T-cell (primary cell): Measurements from ENCODE around the gene BAD. TPM values are rescaled to one million over a fixed set of nuclear protein-coding genes. Genes with fewer than 3 reads are reported as not detected.
A peak's percentile ranks its signal among the peaks of the same experiment; 100 is the strongest.

Experiments
- ATAC-seq, 4 experiments: fragments of 200-7000 bp in 3 of 4; fragments of 150-1000 bp in 1 of 4; cut with Tn5 transposase; replicated peaks in 1 of 4; 1 replicate in 3 of 4; 2 replicates in 1 of 4; pipeline ENCODE4 v1.10.0; 2021; ENCODE audit warnings: moderate library complexity in 3 of 4, mild to moderate bottlenecking in 2 of 4, moderate number of reproducible peaks in 1 of 4
- CTCF ChIA-PET, 2 donors: fragments of 300-600 bp; sonication (Branson Sonifier 250); formaldehyde crosslinking; loops; one replicate each; lab custom pipeline; 2022; ENCODE audit warnings: antibody characterized with exemption in 2 of 2; lab: Charles Lee
- POLR2A ChIA-PET, 2 donors: fragments of 300-600 bp; sonication (Branson Sonifier 250); formaldehyde crosslinking; loops; one replicate each; lab custom pipeline; 2022; ENCODE audit warnings: antibody characterized with exemption in 2 of 2; lab: Charles Lee
- DNase-seq, 35 experiments: peaks; one replicate each; pipeline versions ENCODE4 v3.0.0 to v3.0.0-alpha.2; 2013 to 2023
- H3K27ac ChIP-seq: one replicate; pipeline ENCODE4 v1.5.1; 2013; ENCODE audit warnings: low read length
- H3K27me3 ChIP-seq, 2 experiments: replicated peaks in 1 of 2; 1 replicate in 1 of 2; 2 replicates in 1 of 2; pipeline versions ENCODE4 v1.6.1 to v1.7.0; 2013; ENCODE audit warnings: low read length in 1 of 2, mixed read lengths in 1 of 2; ENCODE audit not compliant: control insufficient read depth in 2 of 2, insufficient read depth in 2 of 2; ENCODE audit errors: extremely low read depth in 1 of 2
- H3K36me3 ChIP-seq, 2 donors: 1 replicate in 1 of 2; 2 replicates in 1 of 2; pipeline versions ENCODE4 v1.6.1 to v1.7.0; 2013; ENCODE audit warnings: low read length in 1 of 2; ENCODE audit not compliant: control insufficient read depth in 2 of 2, insufficient read depth in 1 of 2; ENCODE audit errors: extremely low read depth in 1 of 2
- H3K4me1 ChIP-seq, 2 experiments: 1 replicate in 1 of 2; 2 replicates in 1 of 2; pipeline versions ENCODE4 v1.6.1 to v1.7.0; 2013; ENCODE audit warnings: low read length in 2 of 2, mixed read lengths in 1 of 2; ENCODE audit not compliant: insufficient read depth in 2 of 2, control insufficient read depth in 1 of 2; ENCODE audit errors: extremely low read depth in 1 of 2
- H3K4me3 ChIP-seq, 2 donors: 1 replicate in 1 of 2; 2 replicates in 1 of 2; pipeline versions ENCODE4 v1.5.1 to v1.7.0; 2013; ENCODE audit warnings: mild to moderate bottlenecking in 2 of 2, low read length in 1 of 2, moderate library complexity in 1 of 2; ENCODE audit not compliant: control insufficient read depth in 1 of 2; ENCODE audit errors: extremely low read depth in 1 of 2
- H3K9me3 ChIP-seq: 2 replicates; pipeline ENCODE4 v1.7.0; 2013
- H3K27ac Mint-ChIP-seq, 2 donors: one replicate each; pipeline ENCODE4 v1.8.0; 2020 to 2021; ENCODE audit warnings: mild to moderate bottlenecking in 2 of 2, mixed read lengths in 2 of 2
- H3K27me3 Mint-ChIP-seq, 2 donors: one replicate each; pipeline ENCODE4 v1.8.0; 2021 to 2022; ENCODE audit warnings: mixed read lengths in 2 of 2
- H3K36me3 Mint-ChIP-seq: one replicate; pipeline ENCODE4 v1.8.0; 2021; ENCODE audit warnings: mixed read lengths
- H3K4me1 Mint-ChIP-seq, 3 donors: one replicate each; pipeline ENCODE4 v1.8.0; 2020 to 2022; ENCODE audit warnings: mixed read lengths in 3 of 3, mild to moderate bottlenecking in 1 of 3
- H3K4me3 Mint-ChIP-seq, 3 donors: one replicate each; pipeline ENCODE4 v1.8.0; 2020 to 2022; ENCODE audit warnings: mild to moderate bottlenecking in 3 of 3, mixed read lengths in 3 of 3, moderate library complexity in 3 of 3
- H3K9me3 Mint-ChIP-seq, 3 donors: one replicate each; pipeline ENCODE4 v1.8.0; 2020 to 2022; ENCODE audit warnings: mixed read lengths in 3 of 3
- WGBS: methylation state at CpG from one replicate; pipeline ENCODE4 v1.1.5; 2013; ENCODE audit warnings: missing lambda C conversion rate; ENCODE audit not compliant: insufficient coverage; 5-methylcytosine and 5-hydroxymethylcytosine counted together
- total RNA-seq, 35 experiments: library from RNA in 6 of 35; stranded (reverse) in 6 of 35; fragments of 120-200 nt in 1 of 35; gene quantifications; one replicate each; pipeline versions ENCODE4 v1.2.1 to v1.2.4 and lab custom pipeline; 2013 to 2026

BAD gene
- total RNA-seq, 5 donors from 2014 or later (not counting 1 experiment from before 2014, with no cell fraction given), result 17.5 to 37.7 (median 29.1) TPM

GRCh38 chr11:64289002-64289564 lies 4.6 kb upstream of the BAD start:
- peaks cover 13 to 22% (median 14%) of the 10 kb centered on the region in 3 donors for H3K4me1 Mint-ChIP-seq
- H3K36me3 Mint-ChIP-seq, result no peaks in the 10 kb centered on the region
- ATAC-seq, result no peak
- no peak overlapping the region for H3K4me3 Mint-ChIP-seq
- H3K27me3 Mint-ChIP-seq, result peaks cover 18 to 24% of the 10 kb centered on the region in 2 donors
- no peak overlapping the region for H3K27ac ChIP-seq
- CTCF ChIA-PET, result no interaction called here
- no peak for DNase-seq
- POLR2A ChIA-PET, result no interaction called here
- no peaks in the 10 kb centered on the region for H3K9me3 Mint-ChIP-seq
- H3K36me3 ChIP-seq, result no peaks in the 10 kb centered on the region
- no peak overlapping the region for H3K27ac Mint-ChIP-seq
- 92% methylated on average over 9 of the region's 13 CpGs for WGBS
- H3K27me3 ChIP-seq, result peaks cover 4 to 41% of the 10 kb centered on the region in 2 experiments
- H3K4me1 ChIP-seq, result peaks cover 4 to 34% of the 10 kb centered on the region in 2 experiments
- H3K9me3 ChIP-seq, result no peaks in the 10 kb centered on the region
- no peak overlapping the region for H3K4me3 ChIP-seq

GRCh38 chr11:64288353-64288750 lies 3.9 kb upstream of the BAD start:
- Mint-ChIP-seq H3K27me3 (peaks cover 10 to 16% of the 10 kb centered on the region in 2 donors), H3K4me1 (peaks cover 19 to 27% (median 19%) of the 10 kb centered on the region in 3 donors), H3K9me3 (no peaks in the 10 kb centered on the region), H3K27ac (no peak overlapping the region), H3K36me3 (no peaks in the 10 kb centered on the region), H3K4me3 (no peak overlapping the region)
- ATAC-seq (no peak), DNase-seq (no peak)
- no peaks in the 10 kb centered on the region for H3K36me3 ChIP-seq
- no peaks in the 10 kb centered on the region for H3K9me3 ChIP-seq
- CTCF ChIA-PET, result no interaction called here
- H3K27ac ChIP-seq, result no peak overlapping the region
- peaks cover 7 to 41% of the 10 kb centered on the region in 2 experiments for H3K4me1 ChIP-seq
- peaks cover 4 to 34% of the 10 kb centered on the region in 2 experiments for H3K27me3 ChIP-seq
- no peak overlapping the region for H3K4me3 ChIP-seq
- POLR2A ChIA-PET, result no interaction called here
- 87% methylated on average over 5 of the region's 9 CpGs for WGBS

- CTCF ChIA-PET, result no interaction called here
- Histone ChIP-seq H3K27ac (no peak overlapping the region), H3K4me3 (no peak overlapping the region), H3K9me3 (no peaks in the 10 kb centered on the region), H3K36me3 (peaks cover 0 to 2% of the 10 kb centered on the region in 2 donors), H3K27me3 (peaks cover 4 to 28% of the 10 kb centered on the region in 2 experiments), H3K4me1 (peaks cover 7 to 47% of the 10 kb centered on the region in 2 experiments)
- DNase-seq (no peak), ATAC-seq (no peak)
- POLR2A ChIA-PET, result no interaction called here
- H3K4me3 Mint-ChIP-seq, result no peak overlapping the region
- H3K36me3 Mint-ChIP-seq, result no peaks in the 10 kb centered on the region
- peaks cover 5 to 11% of the 10 kb centered on the region in 2 donors for H3K27me3 Mint-ChIP-seq
- H3K9me3 Mint-ChIP-seq, result no peaks in the 10 kb centered on the region
- no peak overlapping the region for H3K27ac Mint-ChIP-seq
- H3K4me1 Mint-ChIP-seq, result peaks cover 23 to 29% (median 24%) of the 10 kb centered on the region in 3 donors
- 95% methylated on average over 32 of the region's 33 CpGs for WGBS
Observed at GRCh38 chr11:64287676-64288352, 3.3 kb upstream of the BAD start.

- no peaks in the 10 kb centered on the region for H3K9me3 ChIP-seq
- 95% methylated on average over 6 of the region's 9 CpGs for WGBS
- DNase-seq (no peak), ATAC-seq (no peak)
- no peak overlapping the region for H3K27ac ChIP-seq
- Mint-ChIP-seq H3K36me3 (no peaks in the 10 kb centered on the region), H3K4me3 (peak overlapping the region; percentile 67 to 84 (median 74)), H3K27ac (peak overlapping the region; percentile 70 to 84), H3K4me1 (peaks cover 25 to 28% (median 26%) of the 10 kb centered on the region in 3 donors), H3K27me3 (peaks cover 5 to 7% of the 10 kb centered on the region in 2 donors), H3K9me3 (no peaks in the 10 kb centered on the region)
- ChIA-PET CTCF (interaction anchor here in 1 of 2 donors (3.0 kb wide), 1 partner anchor 14 kb away, joined by 13 read pairs; the partner anchor contains the start of gene CATSPERZ), POLR2A (interaction anchor here in 1 of 2 donors (0.6 kb wide), 1 partner anchor 639 kb away, joined by 5 read pairs; no protein-coding TSS in a partner anchor)
- peaks cover 4 to 42% of the 10 kb centered on the region in 2 experiments for H3K4me1 ChIP-seq
- H3K36me3 ChIP-seq, result peaks cover 0 to 7% of the 10 kb centered on the region in 2 donors
- no peak overlapping the region for H3K4me3 ChIP-seq
- peaks cover 4 to 21% of the 10 kb centered on the region in 2 experiments for H3K27me3 ChIP-seq
Observed at GRCh38 chr11:64286801-64287159, 2.3 kb upstream of the BAD start.

GRCh38 chr11:64285885-64286800 lies 1.7 kb upstream of the BAD start:
- ChIA-PET CTCF (interaction anchor here (0.6 to 3.7 kb wide), 7 partner anchors 14 to 100 kb away, joined by 3 to 16 read pairs (median 6); partner anchors contain the start of genes CATSPERZ (in 1 of the 2), PRDX5 (in 1 of the 2), STIP1 (in 1 of the 2) and TRMT112 (in 1 of the 2)), POLR2A (interaction anchor here in 1 of 2 donors (1.6 to 1.7 kb wide), 2 partner anchors 14 to 31 kb away, joined by 5 to 6 read pairs; partner anchors contain the start of genes PRDX5 and TRMT112)
- peak overlapping the region; percentile 67 to 84 (median 74) for H3K4me3 Mint-ChIP-seq
- H3K9me3 Mint-ChIP-seq, result no peaks in the 10 kb centered on the region
- 66% methylated on average over 14 of the region's 40 CpGs for WGBS
- H3K4me1 Mint-ChIP-seq, result peaks cover 25 to 32% (median 30%) of the 10 kb centered on the region in 3 donors
- peak overlapping the region; percentile 70 to 84 for H3K27ac Mint-ChIP-seq
- Histone ChIP-seq H3K36me3 (peaks cover 0 to 7% of the 10 kb centered on the region in 2 donors), H3K27me3 (peaks cover 4 to 18% of the 10 kb centered on the region in 2 experiments), H3K4me3 (peak overlapping the region; percentile 17 to 87), H3K4me1 (peaks cover 4 to 40% of the 10 kb centered on the region in 2 experiments), H3K27ac (peak overlapping the region; percentile 70), H3K9me3 (no peaks in the 10 kb centered on the region)
- H3K27me3 Mint-ChIP-seq, result peaks cover 5 to 7% of the 10 kb centered on the region in 2 donors
- DNase-seq (peak in 6 of 35 experiments; percentile 14 to 48 (median 27)), ATAC-seq (no peak)
- peaks cover 4% of the 10 kb centered on the region for H3K36me3 Mint-ChIP-seq
